IPS-18a (cell line): ENCODE data around the gene DOCK8.

Experiments used
- H3K27ac ChIP-seq: one replicate; pipeline ENCODE4 v1.5.1; 2013; ENCODE audit warnings: low read length
- H3K27me3 ChIP-seq: one replicate; pipeline ENCODE4 v1.6.1; 2013; ENCODE audit warnings: mild to moderate bottlenecking, low read length; ENCODE audit not compliant: control insufficient read depth, insufficient read depth
- H3K36me3 ChIP-seq: one replicate; pipeline ENCODE4 v1.6.1; 2013; ENCODE audit warnings: low read depth, low read length; ENCODE audit not compliant: control insufficient read depth
- H3K4me1 ChIP-seq: one replicate; pipeline ENCODE4 v1.6.1; 2013; ENCODE audit warnings: low read depth, low read length; ENCODE audit not compliant: control insufficient read depth
- H3K4me3 ChIP-seq: one replicate; pipeline ENCODE4 v1.5.1; 2013; ENCODE audit warnings: low read length
- H3K9ac ChIP-seq: one replicate; pipeline ENCODE4 v1.6.1; 2013; ENCODE audit warnings: mild to moderate bottlenecking, low read length, moderate library complexity
- H3K9me3 ChIP-seq: one replicate; pipeline ENCODE4 v1.6.1; 2013; ENCODE audit warnings: low read depth, low read length; ENCODE audit not compliant: control insufficient read depth

DOCK8 gene

GRCh38 chr9:378263-378662, 163.6 kb downstream of the DOCK8 start:
- no peaks in the 10 kb centered on the region for H3K36me3 ChIP-seq

DNA sequence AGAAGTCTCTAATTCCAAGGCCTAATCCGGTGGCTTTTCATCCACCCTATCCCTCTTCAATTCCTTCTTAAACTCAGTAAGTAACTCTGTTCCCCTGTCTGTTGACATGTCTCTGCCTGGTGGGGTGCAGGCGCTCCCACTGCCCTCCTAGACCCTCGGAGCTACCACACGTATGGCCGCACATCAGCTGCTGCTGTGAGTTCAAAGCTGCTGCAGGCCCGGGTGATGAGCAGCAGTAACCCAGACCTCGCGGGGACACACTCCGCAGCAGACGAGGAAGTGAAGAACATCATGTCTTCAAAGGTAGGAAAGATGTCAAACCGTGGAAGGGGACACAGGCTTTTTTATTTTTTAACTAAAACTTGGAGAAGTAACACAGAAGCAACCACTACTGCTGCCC, 167.7 kb downstream of the DOCK8 start:
- H3K9me3 ChIP-seq = no peaks in the 10 kb centered on the region
- H3K4me3 ChIP-seq = no peak overlapping the region
- H3K36me3 ChIP-seq = no peaks in the 10 kb centered on the region
- no peak overlapping the region for H3K9ac ChIP-seq
- H3K4me1 ChIP-seq = peaks cover 7% of the 10 kb centered on the region
- no peaks in the 10 kb centered on the region for H3K27me3 ChIP-seq
- no peak overlapping the region for H3K27ac ChIP-seq

More at GRCh38 chr9:378263-378662, 163.6 kb downstream of the DOCK8 start:
- Histone ChIP-seq H3K27me3 (no peaks in the 10 kb centered on the region), H3K9ac (no peak overlapping the region), H3K4me3 (no peak overlapping the region), H3K4me1 (no peaks in the 10 kb centered on the region), H3K27ac (no peak overlapping the region), H3K9me3 (no peaks in the 10 kb centered on the region)

DNA sequence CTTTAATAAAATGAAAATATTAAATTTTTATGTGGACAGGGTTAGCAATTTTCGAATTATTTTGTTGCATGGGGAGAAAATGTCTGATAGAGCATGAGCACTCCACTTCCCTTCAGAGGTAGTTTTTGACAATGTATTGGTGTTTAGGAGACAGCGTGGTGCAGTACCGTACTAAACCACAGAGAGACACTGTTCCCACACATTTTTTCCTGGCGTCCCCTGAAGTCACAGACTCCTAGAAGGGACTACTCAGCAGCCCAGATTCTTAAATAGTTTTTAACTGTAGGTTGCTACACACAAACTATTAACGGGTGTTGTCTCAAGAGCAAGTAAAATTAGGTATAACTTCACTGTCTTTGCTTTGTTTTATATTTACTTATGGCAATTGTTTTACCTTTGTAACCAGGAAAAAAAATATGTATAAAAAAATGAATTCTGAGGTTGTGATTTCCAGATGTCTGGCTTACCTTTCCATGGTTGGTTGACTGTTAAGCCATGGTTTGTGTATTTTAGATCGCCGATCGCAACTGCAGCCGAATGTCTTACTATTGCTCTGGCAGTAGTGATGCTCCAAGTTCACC, 171.2 kb downstream of the DOCK8 start:
- no peaks in the 10 kb centered on the region for H3K36me3 ChIP-seq
- H3K9ac ChIP-seq = no peak overlapping the region
- no peak overlapping the region for H3K27ac ChIP-seq
- H3K9me3 ChIP-seq = no peaks in the 10 kb centered on the region
- H3K27me3 ChIP-seq = no peaks in the 10 kb centered on the region
- no peak overlapping the region for H3K4me3 ChIP-seq
- peaks cover 11% of the 10 kb centered on the region for H3K4me1 ChIP-seq

GRCh38 chr9:389159-389558, 174.5 kb downstream of the DOCK8 start:
- Histone ChIP-seq H3K9me3 (no peaks in the 10 kb centered on the region), H3K9ac (no peak overlapping the region), H3K27ac (no peak overlapping the region), H3K4me1 (peaks cover 11% of the 10 kb centered on the region), H3K27me3 (no peaks in the 10 kb centered on the region), H3K36me3 (no peaks in the 10 kb centered on the region), H3K4me3 (no peak overlapping the region)

DNA sequence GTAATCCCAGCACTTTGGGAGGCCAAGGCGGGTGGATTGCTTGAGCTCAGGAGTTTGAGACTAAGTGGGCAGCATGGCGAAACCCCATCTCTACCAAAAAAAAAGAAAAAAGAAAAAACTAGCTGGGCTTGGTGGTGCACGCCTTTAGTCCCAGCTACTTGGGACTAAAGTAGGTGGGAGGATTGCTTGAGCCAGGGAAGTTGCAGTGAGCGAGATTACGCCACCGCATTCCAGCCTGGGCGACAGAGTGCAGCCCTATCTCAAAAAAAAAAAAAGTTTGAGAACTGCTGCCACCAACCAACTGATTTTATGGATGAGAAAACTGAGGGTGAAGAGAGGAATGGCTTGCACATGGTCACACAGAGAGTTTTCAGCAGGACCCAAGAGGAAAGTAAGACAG, 175.1 kb downstream of the DOCK8 start:
- Histone ChIP-seq H3K27ac (no peak overlapping the region), H3K36me3 (no peaks in the 10 kb centered on the region), H3K4me1 (peaks cover 11% of the 10 kb centered on the region), H3K4me3 (no peak overlapping the region), H3K27me3 (no peaks in the 10 kb centered on the region), H3K9ac (no peak overlapping the region), H3K9me3 (no peaks in the 10 kb centered on the region)

DNA sequence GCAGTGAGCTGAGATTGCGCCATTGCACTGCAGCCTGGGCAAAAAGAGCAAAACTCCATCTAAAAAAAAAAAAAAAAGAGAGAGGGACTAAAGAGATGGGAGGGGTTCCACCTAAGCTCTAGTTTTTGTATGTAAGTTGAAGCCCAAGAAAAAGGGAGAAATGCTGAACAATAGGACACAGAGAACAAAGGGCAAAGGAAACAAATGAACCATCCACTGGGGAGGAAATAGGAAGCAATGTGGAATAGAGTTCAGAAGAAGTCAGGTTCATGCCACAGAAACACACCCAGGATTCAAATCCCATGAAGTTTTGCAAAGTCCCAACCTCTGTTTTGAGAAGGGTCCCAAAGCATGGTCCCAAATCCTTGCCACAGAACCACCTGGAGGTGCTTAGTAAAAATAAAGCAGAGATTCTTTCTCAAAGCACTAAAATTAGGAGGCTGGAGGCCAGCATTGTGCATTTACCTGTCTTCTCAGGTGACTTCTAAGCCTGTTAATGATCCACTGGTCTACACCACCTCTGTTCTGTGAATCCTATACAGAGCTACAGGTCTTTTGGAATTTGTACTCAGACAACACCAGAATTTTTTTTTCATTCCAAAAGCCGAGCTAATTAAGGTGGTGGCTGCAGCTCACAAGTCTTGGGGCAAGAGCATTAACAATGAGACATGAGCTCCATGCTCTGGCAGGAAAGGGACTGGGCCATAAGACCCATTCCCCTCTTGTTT, 177.6 kb downstream of the DOCK8 start:
- no peaks in the 10 kb centered on the region for H3K9me3 ChIP-seq
- H3K27me3 ChIP-seq = no peaks in the 10 kb centered on the region
- H3K4me1 ChIP-seq = peaks cover 4% of the 10 kb centered on the region
- no peak overlapping the region for H3K9ac ChIP-seq
- no peak overlapping the region for H3K4me3 ChIP-seq
- H3K36me3 ChIP-seq = no peaks in the 10 kb centered on the region
- H3K27ac ChIP-seq = no peak overlapping the region

DNA sequence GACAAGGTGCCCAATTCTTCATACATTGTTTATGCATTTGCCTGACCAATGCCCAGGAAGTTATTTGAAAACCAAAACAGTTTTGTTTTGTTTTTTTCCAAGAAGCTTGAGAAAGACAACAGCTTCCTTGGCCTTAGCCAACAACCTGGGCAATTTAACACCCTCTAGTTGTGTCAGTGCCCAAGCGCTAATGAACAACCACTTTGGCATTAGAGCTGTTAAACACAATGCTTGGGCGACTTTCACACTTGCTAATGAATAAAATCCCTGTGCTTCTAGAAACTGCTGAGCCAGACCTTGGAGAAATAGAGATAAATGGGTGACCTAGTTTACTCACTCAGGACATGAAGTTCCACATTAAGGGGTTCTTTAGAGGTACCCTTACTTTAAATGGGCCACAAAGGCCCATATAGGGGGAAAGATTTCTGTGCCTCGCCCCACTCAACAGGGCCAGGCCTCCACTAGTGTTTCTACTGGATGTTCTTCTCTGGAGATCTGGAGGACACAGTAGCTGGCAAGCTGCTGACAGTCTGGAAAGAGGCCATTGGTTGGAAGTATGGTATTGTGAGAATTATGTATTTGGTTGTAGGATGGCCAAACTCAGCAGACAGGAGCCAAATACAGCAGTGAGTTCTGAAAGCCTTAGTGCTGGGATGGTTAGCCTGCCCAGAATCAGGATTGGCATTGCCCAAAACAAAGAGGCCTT, 179.8 kb downstream of the DOCK8 start:
- Histone ChIP-seq H3K9me3 (no peaks in the 10 kb centered on the region), H3K4me1 (peaks cover 4% of the 10 kb centered on the region), H3K27ac (no peak overlapping the region), H3K27me3 (no peaks in the 10 kb centered on the region), H3K4me3 (no peak overlapping the region), H3K9ac (no peak overlapping the region), H3K36me3 (no peaks in the 10 kb centered on the region)

DNA sequence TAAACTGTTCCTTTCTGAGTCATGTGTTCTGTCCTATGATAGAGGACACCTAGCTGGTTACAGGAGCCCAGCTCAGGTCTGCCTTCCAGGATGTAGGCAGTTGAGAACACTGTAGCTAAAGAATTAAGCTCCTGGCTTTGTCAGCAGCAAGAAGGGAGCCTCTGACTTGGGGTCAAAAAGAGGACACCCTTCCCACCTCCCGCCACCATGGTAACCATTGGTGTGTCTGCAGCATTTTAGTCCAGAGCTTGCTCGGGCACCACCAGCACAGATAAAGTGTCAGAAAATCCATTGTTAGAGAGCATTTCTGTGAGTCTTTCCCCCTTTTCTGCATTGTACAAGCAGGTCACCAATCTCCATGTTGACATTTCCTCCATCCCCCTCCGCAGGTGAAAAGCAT, 181.7 kb downstream of the DOCK8 start:
- Histone ChIP-seq H3K9me3 (no peaks in the 10 kb centered on the region), H3K4me1 (no peaks in the 10 kb centered on the region), H3K27me3 (no peaks in the 10 kb centered on the region), H3K36me3 (no peaks in the 10 kb centered on the region), H3K4me3 (no peak overlapping the region), H3K9ac (no peak overlapping the region), H3K27ac (no peak overlapping the region)

GRCh38 chr9:398085-398484, 183.4 kb downstream of the DOCK8 start:
- Histone ChIP-seq H3K9me3 (no peaks in the 10 kb centered on the region), H3K27me3 (no peaks in the 10 kb centered on the region), H3K27ac (no peak overlapping the region), H3K4me3 (no peak overlapping the region), H3K4me1 (no peaks in the 10 kb centered on the region), H3K36me3 (no peaks in the 10 kb centered on the region), H3K9ac (no peak overlapping the region)

- H3K27ac ChIP-seq = no peak overlapping the region
- H3K36me3 ChIP-seq = no peaks in the 10 kb centered on the region
- no peaks in the 10 kb centered on the region for H3K9me3 ChIP-seq
- peaks cover 16% of the 10 kb centered on the region for H3K4me1 ChIP-seq
- H3K27me3 ChIP-seq = no peaks in the 10 kb centered on the region
- H3K4me3 ChIP-seq = no peak overlapping the region
- H3K9ac ChIP-seq = no peak overlapping the region
Observed at GRCh38 chr9:401223-401622, 186.6 kb downstream of the DOCK8 start.

DNA sequence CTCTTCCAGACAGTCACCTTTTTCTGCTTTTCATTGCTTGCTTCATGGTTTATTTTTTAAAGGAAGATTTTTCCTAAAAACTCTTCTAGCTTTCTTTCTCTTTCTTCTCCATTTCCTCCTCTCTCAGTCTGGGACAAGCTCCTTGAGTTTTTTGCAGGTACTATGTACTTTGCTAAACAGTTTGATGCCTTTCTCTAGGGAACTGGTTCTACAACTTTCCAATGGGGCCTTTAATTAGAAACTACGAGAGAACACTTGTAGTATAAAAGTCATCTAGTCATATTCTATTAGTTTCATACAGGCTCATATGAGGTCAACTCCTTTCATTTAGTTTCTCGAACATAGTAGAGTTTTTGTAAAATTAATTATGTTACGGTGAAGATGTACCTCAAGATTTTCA, 189.6 kb downstream of the DOCK8 start:
- no peak overlapping the region for H3K9ac ChIP-seq
- H3K27ac ChIP-seq = no peak overlapping the region
- no peaks in the 10 kb centered on the region for H3K27me3 ChIP-seq
- no peak overlapping the region for H3K4me3 ChIP-seq
- H3K9me3 ChIP-seq = no peaks in the 10 kb centered on the region
- no peaks in the 10 kb centered on the region for H3K36me3 ChIP-seq
- peaks cover 16% of the 10 kb centered on the region for H3K4me1 ChIP-seq

- Histone ChIP-seq H3K4me1 (peaks cover 16% of the 10 kb centered on the region), H3K36me3 (no peaks in the 10 kb centered on the region), H3K9me3 (no peaks in the 10 kb centered on the region), H3K27me3 (no peaks in the 10 kb centered on the region), H3K4me3 (no peak overlapping the region), H3K9ac (no peak overlapping the region), H3K27ac (no peak overlapping the region)
Observed at GRCh38 chr9:405341-405740, 190.7 kb downstream of the DOCK8 start.
